H1 (cell line): ENCODE results near the gene CBFA2T2. TPM values are rescaled to one million over a fixed set of nuclear protein-coding genes. Genes with fewer than 3 reads are reported as not detected.

Source experiments
- CREB1 ChIP-seq: IDR thresholded peaks from 2 replicates; pipeline ENCODE4 v1.6.1; 2012; ENCODE audit warnings: inconsistent platforms
- RAD21 ChIP-seq, 2 experiments: IDR thresholded peaks in 1 of 2; conservative IDR thresholded peaks in 1 of 2; 2 replicates each; pipeline ENCODE4 v1.6.1; 2011; ENCODE audit warnings: low read depth in 2 of 2, low read length in 2 of 2, improper control_type of control experiment in 1 of 2, inconsistent platforms in 1 of 2, mild to moderate bottlenecking in 1 of 2, moderate library complexity in 1 of 2
- RXRA ChIP-seq: IDR thresholded peaks from 2 replicates; pipeline ENCODE4 v1.6.1; 2011; ENCODE audit warnings: low read depth, mild to moderate bottlenecking, low read length, moderate library complexity; ENCODE audit not compliant: insufficient read depth
- YY1 ChIP-seq: IDR thresholded peaks from 2 replicates; pipeline ENCODE4 v1.6.1; 2011; ENCODE audit warnings: low read depth, mild to moderate bottlenecking, low read length
- polyA plus RNA-seq, 7 experiments: library from polyadenylated mRNA; depleted of rRNA in 3 of 7; stranded (reverse) in 5 of 7; unstranded in 2 of 7; fragments of >200 nt in 5 of 7; fragments of 200-250 nt in 2 of 7; gene quantifications; 1 replicate in 5 of 7; 2 replicates in 1 of 7; 4 replicates in 1 of 7; pipeline versions ENCODE4 v1.2.1 to v1.2.3, GENCODE V29; 2011 to 2013; ENCODE audit warnings: missing spikeins in 2 of 7, mixed read lengths in 2 of 7
- total RNA-seq: library from RNA; stranded (reverse); fragmentation: NEBNext Ultra II Directional; extraction: Animal tissue kit (Norgen Biotek cat#: 25700); gene quantifications from 2 replicates; pipeline ENCODE4 v1.2.1, GENCODE V29; 2021

The CBFA2T2 gene
- total and polyA plus RNA-seq, 2 of the 8 experiments (the other 6 are each of a cell fraction or from before 2014, with no cell fraction given): 11.6 to 12.9 TPM

DNA sequence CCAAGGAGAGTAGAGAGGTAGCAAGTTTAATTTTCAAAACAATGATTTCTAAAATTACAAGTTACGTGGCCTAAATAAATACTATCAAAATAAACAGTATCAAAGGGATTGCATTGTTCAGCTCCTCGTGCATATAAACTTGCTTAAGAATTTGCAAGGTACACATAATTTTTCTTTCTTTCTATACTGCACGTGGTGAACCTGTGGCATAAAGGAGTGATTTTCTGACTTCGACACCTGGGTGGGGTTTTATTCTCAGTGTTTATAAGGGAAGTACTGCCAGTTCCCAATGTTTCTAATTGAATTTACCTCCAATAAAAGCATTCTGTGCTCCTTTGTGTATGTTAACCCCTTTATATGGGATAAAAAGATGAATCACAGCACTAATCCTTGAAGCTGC is 122.1 kb downstream of the CBFA2T2 start (continued):
- TF ChIP-seq YY1 (no peak), RXRA (no peak), CREB1 (no peak), RAD21 (IDR thresholded peaks at IDR 0.05 in 1 of 2, conservative IDR thresholded peaks at IDR 0.05 in 1 of 2; ENCODE audit: low read depth in 2 of 2, low read length in 2 of 2) (no peak)
